Vagina (tissue), 2 donors: Measurements from ENCODE around the gene VSTM4. TPM values are rescaled to one million over a fixed set of nuclear protein-coding genes. Genes with fewer than 3 reads are reported as not detected.

ENCODE experiments used
- DNase-seq, 2 donors: peaks; one replicate each; pipeline ENCODE4 v3.0.0-alpha.2; 2017; ENCODE audit errors: extremely low spot score in 2 of 2
- H3K27ac ChIP-seq: fragments of 200-600 bp; sonication (generic); one replicate; pipeline ENCODE4 v1.5.1; 2019
- H3K27me3 ChIP-seq: fragments of 200-600 bp; sonication (generic); one replicate; pipeline ENCODE4 v1.5.1; 2019
- H3K36me3 ChIP-seq, 2 donors: fragments of 200-600 bp; sonication (generic); one replicate each; pipeline ENCODE4 v1.5.1; 2017 to 2019
- H3K4me1 ChIP-seq: fragments of 200-600 bp; sonication (generic); one replicate; pipeline ENCODE4 v1.5.1; 2019
- H3K4me3 ChIP-seq, 2 donors: fragments of 200-600 bp; sonication (generic); 1 replicate in 1 of 2; 2 replicates in 1 of 2; pipeline ENCODE4 v1.5.1; 2016 to 2019
- H3K9me3 ChIP-seq: fragments of 200-600 bp; sonication (generic); one replicate; pipeline ENCODE4 v1.5.1; 2019
- POLR2A ChIP-seq, 2 donors: fragments of 450-650 bp; IDR thresholded peaks; one replicate each; pipeline ENCODE4 v1.6.1; 2017; ENCODE audit warnings: antibody characterized with exemption in 2 of 2, mild to moderate bottlenecking in 2 of 2, moderate library complexity in 2 of 2
- POLR2AphosphoS5 ChIP-seq, 2 donors: sonication (generic); formaldehyde crosslinking; IDR thresholded peaks; one replicate each; pipeline ENCODE4 v1.9.0; 2017; ENCODE audit warnings: antibody characterized with exemption in 2 of 2, mild to moderate bottlenecking in 2 of 2, low read depth in 1 of 2; ENCODE audit not compliant: insufficient read depth in 1 of 2
- intact Hi-C: fragments of 100-400 bp; cut with DNase I; formaldehyde crosslinking; loops from one replicate; pipeline ENCODE4 v1.15.1; 2023
- total RNA-seq: library from RNA; depleted of rRNA; stranded (reverse); fragments of >200 nt; gene quantifications from one replicate; pipeline ENCODE4 v1.2.3, GENCODE V29; 2016
- TF ChIP-seq, protein P1 (sequence below), 3 experiments: fragments of 450-650 bp in 2 of 3; fragments of 200-600 bp in 1 of 3; sonication (generic) in 1 of 3; IDR thresholded peaks; one replicate each; pipeline ENCODE4 v1.5.1; 2017 to 2019; ENCODE audit warnings: antibody characterized with exemption in 3 of 3, mild to moderate bottlenecking in 2 of 3, moderate library complexity in 2 of 3

The VSTM4 gene
- total RNA-seq, 1 donor from 2014 or later: 14.0 TPM

DNA sequence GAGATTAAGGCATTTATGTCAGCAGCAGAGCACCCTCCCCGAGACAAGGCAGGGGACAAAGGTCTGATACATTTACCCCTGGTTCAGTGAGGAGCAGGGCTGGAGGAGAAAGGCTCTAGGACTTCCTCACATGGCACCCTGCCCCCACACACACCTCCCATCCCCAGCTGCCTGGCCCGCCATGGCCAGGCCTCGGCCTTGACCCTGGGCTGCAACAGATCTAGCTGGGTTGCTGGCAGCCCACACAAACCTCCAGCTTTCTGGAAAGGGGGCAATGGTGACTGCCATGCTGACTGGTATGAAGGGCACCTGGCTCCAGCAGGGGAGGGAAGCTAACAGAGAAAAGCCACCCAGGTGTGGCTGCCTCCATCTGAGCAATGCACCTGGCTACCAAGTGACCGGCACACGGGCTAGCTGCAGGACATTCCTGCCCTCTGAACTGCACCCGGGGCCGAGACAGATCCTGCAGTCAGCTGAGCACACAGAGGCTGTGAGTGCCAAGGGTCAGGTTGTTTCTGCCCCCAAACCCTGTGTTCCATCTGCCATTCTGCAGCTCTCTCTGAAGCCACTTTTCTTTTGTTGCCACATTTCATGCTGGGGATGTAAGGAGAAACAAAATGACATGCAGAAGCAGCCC is 89.9 kb downstream of the VSTM4 start:
- H3K27ac ChIP-seq: peak overlapping the region; percentile 77
- TF ChIP-seq, protein P1, sequence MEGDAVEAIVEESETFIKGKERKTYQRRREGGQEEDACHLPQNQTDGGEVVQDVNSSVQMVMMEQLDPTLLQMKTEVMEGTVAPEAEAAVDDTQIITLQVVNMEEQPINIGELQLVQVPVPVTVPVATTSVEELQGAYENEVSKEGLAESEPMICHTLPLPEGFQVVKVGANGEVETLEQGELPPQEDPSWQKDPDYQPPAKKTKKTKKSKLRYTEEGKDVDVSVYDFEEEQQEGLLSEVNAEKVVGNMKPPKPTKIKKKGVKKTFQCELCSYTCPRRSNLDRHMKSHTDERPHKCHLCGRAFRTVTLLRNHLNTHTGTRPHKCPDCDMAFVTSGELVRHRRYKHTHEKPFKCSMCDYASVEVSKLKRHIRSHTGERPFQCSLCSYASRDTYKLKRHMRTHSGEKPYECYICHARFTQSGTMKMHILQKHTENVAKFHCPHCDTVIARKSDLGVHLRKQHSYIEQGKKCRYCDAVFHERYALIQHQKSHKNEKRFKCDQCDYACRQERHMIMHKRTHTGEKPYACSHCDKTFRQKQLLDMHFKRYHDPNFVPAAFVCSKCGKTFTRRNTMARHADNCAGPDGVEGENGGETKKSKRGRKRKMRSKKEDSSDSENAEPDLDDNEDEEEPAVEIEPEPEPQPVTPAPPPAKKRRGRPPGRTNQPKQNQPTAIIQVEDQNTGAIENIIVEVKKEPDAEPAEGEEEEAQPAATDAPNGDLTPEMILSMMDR (IDR thresholded peaks at IDR 0.05): no peak
- intact Hi-C loops: no loop called here

DNA sequence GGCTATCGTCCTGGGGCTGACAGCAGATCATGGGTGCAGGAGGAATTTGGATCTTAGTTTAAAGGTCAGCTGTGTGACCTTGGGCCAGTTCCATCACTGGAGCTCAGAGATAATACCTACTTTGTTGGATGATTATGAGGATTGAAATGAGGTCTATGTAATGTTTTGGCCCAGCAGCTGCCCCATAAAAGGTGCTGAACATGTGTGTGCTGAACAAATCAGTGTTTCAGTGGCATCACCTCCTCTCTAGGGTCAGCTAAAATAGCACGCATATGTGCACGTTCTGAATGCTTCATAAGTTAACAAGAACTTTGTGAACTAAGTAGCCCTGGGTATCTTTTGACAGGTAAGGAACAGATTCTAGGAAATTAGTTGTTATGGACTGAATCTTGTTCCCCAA is 90.8 kb downstream of the VSTM4 start:
- intact Hi-C loops: no loop called here
- DNase-seq: no peak

More for the DNA sequence above, 89.9 kb downstream of the VSTM4 start:
- Histone ChIP-seq H3K4me3 (no peak overlapping the region), H3K36me3 (no peaks in the 10 kb centered on the region), H3K27me3 (no peaks in the 10 kb centered on the region), H3K9me3 (no peaks in the 10 kb centered on the region), H3K4me1 (peaks cover 34% of the 10 kb centered on the region)
- DNase-seq: peak in 1 of 2 donors; percentile 67

DNA sequence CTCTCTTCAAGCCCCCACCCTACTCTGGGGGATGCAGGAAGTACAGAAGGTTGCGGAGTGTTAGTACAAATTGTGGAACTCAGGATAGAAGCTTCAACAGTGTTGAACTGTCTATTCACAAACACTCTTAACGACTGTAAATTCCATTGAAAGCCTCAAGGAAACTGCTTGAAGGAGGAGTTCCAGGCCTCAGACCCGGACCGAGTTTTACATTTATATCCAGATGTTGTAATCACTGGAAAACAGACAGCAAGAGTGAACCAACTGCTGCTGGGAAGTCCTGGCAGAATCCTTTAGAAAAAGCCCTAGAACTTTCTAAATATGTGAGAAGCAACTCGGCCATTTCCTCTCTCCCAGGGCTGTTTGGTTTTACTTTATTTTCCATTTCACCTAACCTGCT is 91.6 kb downstream of the VSTM4 start:
- intact Hi-C loops: no loop called here
- TF ChIP-seq POLR2AphosphoS5 (IDR thresholded peaks at IDR 0.05; ENCODE audit: insufficient read depth in 1 of 2, low read depth in 1 of 2) (peak in 1 of 2 donors; percentile 49), POLR2A (IDR thresholded peaks at IDR 0.05) (no peak)
- TF ChIP-seq, protein P1 (IDR thresholded peaks at IDR 0.05): no peak
- Histone ChIP-seq H3K4me1 (peaks cover 34% of the 10 kb centered on the region), H3K27me3 (no peaks in the 10 kb centered on the region), H3K9me3 (no peaks in the 10 kb centered on the region), H3K27ac (peak overlapping the region; percentile 77), H3K36me3 (peaks cover 0 to under 1% of the 10 kb centered on the region in 2 donors), H3K4me3 (no peak overlapping the region)
- DNase-seq: no peak

More for the DNA sequence above, 90.8 kb downstream of the VSTM4 start:
- Histone ChIP-seq H3K27me3 (no peaks in the 10 kb centered on the region), H3K4me1 (peaks cover 34% of the 10 kb centered on the region), H3K27ac (peak overlapping the region; percentile 77), H3K4me3 (no peak overlapping the region), H3K36me3 (no peaks in the 10 kb centered on the region), H3K9me3 (no peaks in the 10 kb centered on the region)
- TF ChIP-seq, protein P1 (IDR thresholded peaks at IDR 0.05): no peak
- no peak for TF ChIP-seq POLR2AphosphoS5 (IDR thresholded peaks at IDR 0.05; ENCODE audit: insufficient read depth in 1 of 2, low read depth in 1 of 2)
- no peak for TF ChIP-seq POLR2A (IDR thresholded peaks at IDR 0.05)

DNA sequence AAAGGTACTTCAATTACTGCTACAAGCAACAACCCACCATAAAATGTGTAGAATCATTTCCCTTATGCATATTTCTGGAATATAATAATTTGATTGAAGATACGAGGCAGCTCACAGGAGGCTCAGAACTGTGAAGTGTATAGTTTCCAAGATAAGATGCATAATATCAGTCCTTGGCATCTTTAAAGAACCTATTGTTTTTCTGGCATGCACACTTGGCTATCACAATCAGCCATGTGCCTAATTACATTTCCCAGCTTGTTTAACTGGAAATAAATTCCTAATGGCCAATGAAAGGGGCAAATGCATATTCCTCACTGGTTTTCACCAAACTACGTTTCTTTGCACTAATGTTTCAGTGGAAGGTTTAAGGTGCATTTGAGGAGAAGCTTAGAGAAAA is 92.3 kb downstream of the VSTM4 start:
- Histone ChIP-seq H3K36me3 (peaks cover 0 to 5% of the 10 kb centered on the region in 2 donors), H3K4me3 (no peak overlapping the region), H3K9me3 (no peaks in the 10 kb centered on the region), H3K4me1 (peaks cover 34% of the 10 kb centered on the region), H3K27ac (peak overlapping the region; percentile 77), H3K27me3 (no peaks in the 10 kb centered on the region)
- DNase-seq: no peak
- intact Hi-C loops: no loop called here
- TF ChIP-seq, protein P1 (IDR thresholded peaks at IDR 0.05): no peak
- TF ChIP-seq POLR2A (IDR thresholded peaks at IDR 0.05): no peak
- no peak for TF ChIP-seq POLR2AphosphoS5 (IDR thresholded peaks at IDR 0.05; ENCODE audit: insufficient read depth in 1 of 2, low read depth in 1 of 2)

DNA sequence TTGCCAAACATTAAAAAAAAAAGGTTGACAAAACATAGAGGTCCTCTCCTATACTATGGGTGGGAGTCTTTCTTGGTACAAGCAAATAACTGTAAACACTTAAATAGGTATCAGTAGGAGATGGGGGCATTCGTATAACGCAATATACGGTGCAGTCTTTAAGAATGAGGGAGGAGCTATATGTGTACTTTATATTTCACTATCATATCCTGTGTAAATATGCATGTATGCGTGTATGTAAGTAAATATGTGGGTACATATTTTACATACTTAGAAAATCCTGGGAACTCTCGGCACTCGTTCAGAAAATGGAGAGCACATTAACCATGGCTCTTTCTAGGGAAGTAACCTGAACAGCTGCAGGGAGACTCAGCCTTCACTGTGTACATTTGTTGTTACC is 93.6 kb downstream of the VSTM4 start:
- H3K27me3 ChIP-seq: no peaks in the 10 kb centered on the region
- H3K9me3 ChIP-seq: no peaks in the 10 kb centered on the region
- no peak overlapping the region for H3K27ac ChIP-seq
- H3K4me1 ChIP-seq: peaks cover 34% of the 10 kb centered on the region
- no peak for DNase-seq
- H3K4me3 ChIP-seq: no peak overlapping the region
- TF ChIP-seq POLR2AphosphoS5 (IDR thresholded peaks at IDR 0.05; ENCODE audit: insufficient read depth in 1 of 2, low read depth in 1 of 2) (no peak), POLR2A (IDR thresholded peaks at IDR 0.05) (no peak)
- TF ChIP-seq, protein P1 (IDR thresholded peaks at IDR 0.05): no peak
- intact Hi-C loops: no loop called here
- H3K36me3 ChIP-seq: peaks cover 0 to 5% of the 10 kb centered on the region in 2 donors
